Measurements from ENCODE around the gene SRC. TPM values are rescaled to one million over a fixed set of nuclear protein-coding genes. Genes with fewer than 3 reads are reported as not detected.

Gene SRC
- total and polyA plus RNA-seq, 10 donors: 7.0 to 68.0 (median 31.2) TPM

DNA sequence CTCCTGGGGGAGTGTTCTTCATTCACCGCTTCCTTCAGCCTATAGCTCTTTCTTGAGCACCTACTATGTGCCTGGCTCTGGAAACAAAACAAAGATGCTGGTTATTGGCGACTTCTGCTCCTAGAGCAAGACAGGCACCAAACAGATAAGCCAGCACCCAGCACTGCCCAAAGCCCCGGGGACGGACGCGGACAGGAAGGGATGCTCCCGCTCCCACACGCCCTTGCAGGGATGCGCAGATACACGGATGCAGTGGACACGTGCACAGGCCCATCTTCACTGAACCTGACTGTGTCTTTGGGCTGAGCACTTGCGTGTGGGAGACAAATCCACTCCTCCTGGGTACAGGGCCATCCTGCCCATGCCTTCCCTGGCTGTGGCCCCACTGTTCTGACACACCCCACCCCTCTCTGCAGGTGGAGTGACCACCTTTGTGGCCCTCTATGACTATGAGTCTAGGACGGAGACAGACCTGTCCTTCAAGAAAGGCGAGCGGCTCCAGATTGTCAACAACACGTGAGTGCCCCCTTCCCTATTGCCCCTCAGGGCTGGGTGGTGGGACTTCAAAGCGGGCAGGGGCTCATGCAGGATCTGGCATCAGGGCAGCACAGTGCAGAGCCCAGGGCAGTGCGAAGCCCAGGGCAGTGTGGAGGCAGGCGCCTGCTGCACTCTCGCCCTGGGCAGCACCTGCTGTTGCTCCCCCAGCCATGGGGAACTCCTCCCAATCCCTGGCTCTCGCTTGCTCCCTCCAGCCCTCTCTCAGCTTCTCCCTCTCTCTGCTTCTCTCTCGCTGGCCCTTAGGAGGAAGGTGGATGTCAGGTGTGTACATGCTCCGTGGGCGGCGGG lies 39.9 kb downstream of the SRC start:
- H3K4me1 ChIP-seq: peaks cover 6 to 46% (median 32%) of the 10 kb centered on the region in 6 donors
- no peak overlapping the region for H3K4me3 ChIP-seq
- 91 to 96% (median 92%) methylated on average over 16 to 25 of the region's 25 CpGs for WGBS, 5 donors
- TF ChIP-seq POLR2A (IDR thresholded peaks at IDR 0.05) (no peak), POLR2AphosphoS5 (IDR thresholded peaks at IDR 0.05) (no peak)
- TF ChIP-seq, protein P1, sequence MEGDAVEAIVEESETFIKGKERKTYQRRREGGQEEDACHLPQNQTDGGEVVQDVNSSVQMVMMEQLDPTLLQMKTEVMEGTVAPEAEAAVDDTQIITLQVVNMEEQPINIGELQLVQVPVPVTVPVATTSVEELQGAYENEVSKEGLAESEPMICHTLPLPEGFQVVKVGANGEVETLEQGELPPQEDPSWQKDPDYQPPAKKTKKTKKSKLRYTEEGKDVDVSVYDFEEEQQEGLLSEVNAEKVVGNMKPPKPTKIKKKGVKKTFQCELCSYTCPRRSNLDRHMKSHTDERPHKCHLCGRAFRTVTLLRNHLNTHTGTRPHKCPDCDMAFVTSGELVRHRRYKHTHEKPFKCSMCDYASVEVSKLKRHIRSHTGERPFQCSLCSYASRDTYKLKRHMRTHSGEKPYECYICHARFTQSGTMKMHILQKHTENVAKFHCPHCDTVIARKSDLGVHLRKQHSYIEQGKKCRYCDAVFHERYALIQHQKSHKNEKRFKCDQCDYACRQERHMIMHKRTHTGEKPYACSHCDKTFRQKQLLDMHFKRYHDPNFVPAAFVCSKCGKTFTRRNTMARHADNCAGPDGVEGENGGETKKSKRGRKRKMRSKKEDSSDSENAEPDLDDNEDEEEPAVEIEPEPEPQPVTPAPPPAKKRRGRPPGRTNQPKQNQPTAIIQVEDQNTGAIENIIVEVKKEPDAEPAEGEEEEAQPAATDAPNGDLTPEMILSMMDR (IDR thresholded peaks at IDR 0.05 in 8 of 11, conservative IDR thresholded peaks at IDR 0.05 in 3 of 11): peak in 1 of 11 experiments; percentile 5
- H3K27me3 ChIP-seq (replicated peaks in 1 of 7): peaks cover 0 to 37% (median 0%) of the 10 kb centered on the region in 7 donors
- intact Hi-C loops (cut with DNase I; ENCODE audit: low total_unique reads): loop anchor here (10.0 kb wide), 2 partner anchors 111 to 191 kb away; no protein-coding TSS in a partner anchor
- no peak overlapping the region for H3K27ac ChIP-seq
- DNase-seq: peak; percentile 76
- H3K9me3 ChIP-seq: no peaks in the 10 kb centered on the region
- H3K36me3 ChIP-seq: peaks cover 0 to 44% (median 2%) of the 10 kb centered on the region in 6 donors

DNA sequence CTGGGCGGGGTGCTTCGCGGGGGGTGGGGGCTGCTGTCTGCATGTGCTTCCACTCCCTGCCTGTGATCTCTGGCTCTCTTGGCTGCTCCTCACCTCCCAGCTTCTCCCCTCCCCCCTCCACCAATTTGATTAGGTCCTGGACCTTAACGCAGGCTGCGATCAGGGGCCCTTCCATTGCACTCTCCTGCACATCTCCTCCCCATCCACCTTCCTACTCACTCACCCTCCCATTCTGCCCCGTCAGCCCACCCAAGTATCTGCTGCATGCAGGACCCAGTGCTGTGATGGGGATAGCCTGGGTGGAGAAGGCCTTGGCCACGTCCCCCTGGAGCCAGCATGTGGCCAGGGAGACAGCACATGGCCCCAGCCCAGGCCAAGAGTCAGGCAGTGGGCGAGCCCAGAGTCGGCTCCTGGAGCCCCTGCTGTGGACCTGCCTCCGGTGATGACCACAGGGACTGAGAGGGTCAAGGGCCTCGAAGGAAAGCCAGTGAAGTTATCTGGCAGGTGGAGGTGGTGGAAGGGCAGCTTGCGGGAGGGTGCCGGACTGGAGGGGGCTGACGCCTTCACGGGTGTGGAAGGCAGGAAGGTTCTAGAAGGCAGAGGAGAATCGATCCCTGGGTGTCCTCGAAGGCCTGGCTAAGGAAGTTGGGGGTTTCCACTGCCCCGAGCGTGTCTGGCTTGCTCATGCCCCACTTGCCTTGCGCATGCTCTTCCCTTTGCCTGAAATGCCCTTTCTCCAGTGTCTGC lies 40.7 kb downstream of the SRC start:
- H3K27ac ChIP-seq: no peak overlapping the region
- H3K4me3 ChIP-seq: no peak overlapping the region
- TF ChIP-seq, protein P1 (IDR thresholded peaks at IDR 0.05 in 8 of 11, conservative IDR thresholded peaks at IDR 0.05 in 3 of 11): no peak
- TF ChIP-seq POLR2AphosphoS5 (IDR thresholded peaks at IDR 0.05): no peak
- TF ChIP-seq POLR2A (IDR thresholded peaks at IDR 0.05): no peak
- 74 to 86% (median 79%) methylated on average over 19 to 20 of the region's 20 CpGs for WGBS, 5 donors
- H3K27me3 ChIP-seq (replicated peaks in 1 of 7): peaks cover 0 to 37% (median 0%) of the 10 kb centered on the region in 7 donors
- intact Hi-C loops (cut with DNase I; ENCODE audit: low total_unique reads): loop anchor here (10.0 kb wide), 2 partner anchors 112 to 192 kb away; no protein-coding TSS in a partner anchor
- peaks cover 0 to 52% (median 5%) of the 10 kb centered on the region in 6 donors for H3K36me3 ChIP-seq
- peak; percentile 75 for DNase-seq
- peaks cover 6 to 38% (median 24%) of the 10 kb centered on the region in 6 donors for H3K4me1 ChIP-seq
- H3K9me3 ChIP-seq: no peaks in the 10 kb centered on the region

DNA sequence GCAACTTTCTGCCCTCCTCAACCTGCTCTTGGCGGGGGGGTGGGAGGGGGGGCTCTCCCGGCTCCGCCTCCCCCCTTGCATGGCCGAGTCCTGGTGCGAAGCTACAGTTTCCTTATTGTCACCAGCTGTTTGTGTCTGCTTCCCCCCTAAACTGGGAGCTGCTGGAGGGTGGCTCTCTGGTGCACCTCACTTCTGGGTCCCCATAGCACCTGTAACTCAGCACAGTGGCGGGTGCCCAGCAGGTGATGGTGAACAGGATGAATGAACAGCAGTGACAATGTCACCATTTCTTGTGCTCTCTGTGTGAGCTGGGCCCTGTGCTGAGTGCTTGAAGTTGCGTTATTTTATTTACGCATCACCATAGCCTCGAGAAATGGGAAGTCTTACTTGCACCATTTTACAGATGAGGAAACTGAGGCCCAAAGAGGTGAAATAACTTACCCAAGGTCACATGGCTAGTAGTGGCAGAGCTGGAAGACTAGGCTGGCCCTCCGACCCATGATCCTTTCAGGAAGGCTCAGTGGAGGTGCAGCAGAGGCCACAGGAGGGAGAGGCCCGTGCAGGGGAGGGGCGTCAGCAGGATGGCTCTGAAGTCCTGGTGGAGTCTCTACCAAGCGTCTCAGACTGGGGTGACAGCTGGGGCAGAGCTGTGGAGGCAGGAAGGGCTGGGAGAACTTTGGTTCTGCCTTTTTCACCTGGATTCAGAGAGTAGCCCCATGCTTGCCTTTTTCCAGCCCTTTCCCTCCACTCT lies 41.8 kb downstream of the SRC start:
- no peak for TF ChIP-seq POLR2A (IDR thresholded peaks at IDR 0.05)
- no peak for TF ChIP-seq POLR2AphosphoS5 (IDR thresholded peaks at IDR 0.05)
- TF ChIP-seq, protein P1 (IDR thresholded peaks at IDR 0.05 in 8 of 11, conservative IDR thresholded peaks at IDR 0.05 in 3 of 11): no peak
- intact Hi-C loops (cut with DNase I; ENCODE audit: low total_unique reads): loop anchor here (10.0 kb wide), 2 partner anchors 113 to 193 kb away; no protein-coding TSS in a partner anchor
- H3K4me1 ChIP-seq: peaks cover 6 to 28% (median 17%) of the 10 kb centered on the region in 6 donors
- peaks cover 0 to 60% (median 5%) of the 10 kb centered on the region in 6 donors for H3K36me3 ChIP-seq
- WGBS, 5 donors: 76 to 91% (median 84%) methylated on average over 10 to 13 of the region's 13 CpGs
- H3K4me3 ChIP-seq: no peak overlapping the region
- H3K27me3 ChIP-seq (replicated peaks in 1 of 7): peaks cover 0 to 37% (median 0%) of the 10 kb centered on the region in 7 donors
- peak; percentile 42 for DNase-seq
- H3K9me3 ChIP-seq: no peaks in the 10 kb centered on the region
- no peak overlapping the region for H3K27ac ChIP-seq
